DOHH2 (cell line): ENCODE results near the gene TMPRSS9.
"Not testable (repeated sequence)": the region's sequence is repeated elsewhere in the genome, so short reads cannot be mapped to it uniquely, and the experiment has no call there.

Experiments
- H3F3A ChIP-seq: fragments of 200-600 bp; sonication (generic), shearing (Covaris generic); 2 replicates; pipeline ENCODE4 v1.6.0; 2016; ENCODE audit warnings: antibody characterized with exemption, mild to moderate bottlenecking; ENCODE audit not compliant: control insufficient read depth, insufficient read depth
- H3K27ac ChIP-seq: fragments of 200-600 bp; sonication (generic); 2 replicates; pipeline ENCODE4 v1.5.1; 2014; ENCODE audit warnings: low read depth, mild to moderate bottlenecking, low read length, moderate library complexity
- H3K27me3 ChIP-seq: fragments of 200-600 bp; sonication (generic); 2 replicates; pipeline ENCODE4 v1.6.1; 2014; ENCODE audit warnings: mild to moderate bottlenecking, low read length, mixed read lengths; ENCODE audit not compliant: control insufficient read depth
- H3K36me3 ChIP-seq: fragments of 200-600 bp; sonication (generic); 2 replicates; pipeline ENCODE4 v1.6.1; 2014; ENCODE audit warnings: mild to moderate bottlenecking, low read length, moderate library complexity, mixed read lengths; ENCODE audit not compliant: control insufficient read depth
- H3K4me1 ChIP-seq: fragments of 200-600 bp; sonication (generic); 2 replicates; pipeline ENCODE4 v1.6.1; 2014; ENCODE audit warnings: mild to moderate bottlenecking, low read length, mixed read lengths; ENCODE audit not compliant: control insufficient read depth
- H3K4me2 ChIP-seq: fragments of 200-600 bp; sonication (generic); 2 replicates; pipeline ENCODE4 v1.6.0; 2014; ENCODE audit warnings: mild to moderate bottlenecking, low read length, moderate library complexity
- H3K4me3 ChIP-seq: fragments of 200-600 bp; sonication (generic); 2 replicates; pipeline ENCODE4 v1.5.1; 2014; ENCODE audit warnings: mild to moderate bottlenecking, low read length, mixed read lengths
- H3K79me2 ChIP-seq: fragments of 200-600 bp; sonication (generic); 2 replicates; pipeline ENCODE4 v1.6.1; 2014; ENCODE audit warnings: mild to moderate bottlenecking, low read length, mixed read lengths; ENCODE audit not compliant: control insufficient read depth
- H3K9me2 ChIP-seq: fragments of 200-600 bp; sonication (generic); replicated peaks from 2 replicates; pipeline ENCODE4 v1.6.1; 2014; ENCODE audit warnings: mild to moderate bottlenecking, low read length, mixed read lengths; ENCODE audit not compliant: control insufficient read depth
- H3K9me3 ChIP-seq: fragments of 200-600 bp; sonication (generic); 2 replicates; pipeline ENCODE4 v1.6.1; 2014; ENCODE audit warnings: antibody characterized with exemption, low read length, mixed read lengths; ENCODE audit not compliant: control insufficient read depth, insufficient read depth
- H4K20me1 ChIP-seq: fragments of 200-600 bp; sonication (generic); 2 replicates; pipeline ENCODE4 v1.6.0; 2014; ENCODE audit warnings: low read depth, mild to moderate bottlenecking, antibody characterized with exemption, low read length, moderate library complexity; ENCODE audit not compliant: control insufficient read depth, insufficient read depth
- EZH2phosphoT487 ChIP-seq: fragments of 200-600 bp; sonication (generic); IDR thresholded peaks from 2 replicates; pipeline ENCODE4 v1.6.1; 2017; ENCODE audit warnings: borderline replicate concordance, mild to moderate bottlenecking, antibody characterized with exemption, low read length, moderate library complexity, mixed read lengths
- TF ChIP-seq, protein P1 (sequence below): fragments of 200-600 bp; sonication (generic); IDR thresholded peaks from one replicate; pipeline ENCODE4 v1.5.1; 2014; ENCODE audit warnings: antibody characterized with exemption, mild to moderate bottlenecking, low read depth, low read length; ENCODE audit not compliant: poor library complexity, severe bottlenecking

TMPRSS9 gene

DNA sequence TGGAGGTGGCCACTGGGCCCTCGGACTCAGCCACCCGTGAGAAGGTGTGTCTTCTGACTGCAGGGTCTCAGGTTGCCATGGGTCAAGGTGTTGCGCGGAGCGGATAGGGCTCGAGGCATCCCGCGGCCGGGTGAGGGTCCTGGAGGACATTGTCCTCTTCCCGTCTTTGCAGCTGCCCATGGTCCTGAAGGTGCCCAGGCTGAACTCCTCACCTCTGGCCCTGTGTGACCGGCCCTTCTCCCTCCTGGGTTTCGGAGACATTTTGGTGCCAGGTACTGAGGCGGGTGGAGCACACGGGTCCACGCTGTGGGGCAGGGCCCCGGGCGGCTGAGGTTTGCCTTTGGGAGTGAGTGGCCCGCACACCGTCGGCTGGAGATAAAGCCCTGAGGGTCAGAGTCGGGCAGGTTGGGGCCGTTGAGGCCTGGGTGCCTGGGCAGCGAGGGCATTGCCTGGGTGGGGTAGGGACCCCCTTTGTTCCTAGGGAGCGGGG, 15.6 kb upstream of the TMPRSS9 start:
- no peak for TF ChIP-seq EZH2phosphoT487
- TF ChIP-seq, protein P1, sequence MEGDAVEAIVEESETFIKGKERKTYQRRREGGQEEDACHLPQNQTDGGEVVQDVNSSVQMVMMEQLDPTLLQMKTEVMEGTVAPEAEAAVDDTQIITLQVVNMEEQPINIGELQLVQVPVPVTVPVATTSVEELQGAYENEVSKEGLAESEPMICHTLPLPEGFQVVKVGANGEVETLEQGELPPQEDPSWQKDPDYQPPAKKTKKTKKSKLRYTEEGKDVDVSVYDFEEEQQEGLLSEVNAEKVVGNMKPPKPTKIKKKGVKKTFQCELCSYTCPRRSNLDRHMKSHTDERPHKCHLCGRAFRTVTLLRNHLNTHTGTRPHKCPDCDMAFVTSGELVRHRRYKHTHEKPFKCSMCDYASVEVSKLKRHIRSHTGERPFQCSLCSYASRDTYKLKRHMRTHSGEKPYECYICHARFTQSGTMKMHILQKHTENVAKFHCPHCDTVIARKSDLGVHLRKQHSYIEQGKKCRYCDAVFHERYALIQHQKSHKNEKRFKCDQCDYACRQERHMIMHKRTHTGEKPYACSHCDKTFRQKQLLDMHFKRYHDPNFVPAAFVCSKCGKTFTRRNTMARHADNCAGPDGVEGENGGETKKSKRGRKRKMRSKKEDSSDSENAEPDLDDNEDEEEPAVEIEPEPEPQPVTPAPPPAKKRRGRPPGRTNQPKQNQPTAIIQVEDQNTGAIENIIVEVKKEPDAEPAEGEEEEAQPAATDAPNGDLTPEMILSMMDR: no peak
- Histone ChIP-seq H3K9me3 (no peaks in the 10 kb centered on the region), H3K9me2 (no peaks in the 10 kb centered on the region), H3K79me2 (no peaks in the 10 kb centered on the region; the same call in 1 of the 2 replicates), H3K4me1 (no peaks in the 10 kb centered on the region), H3K4me2 (no peak overlapping the region), H3K27ac (no peak overlapping the region), H3K36me3 (peaks cover 31% of the 10 kb centered on the region), H4K20me1 (peaks cover 3% of the 10 kb centered on the region; the same call in 1 of the 2 replicates), H3K4me3 (no peak overlapping the region), H3F3A (no peaks in the 10 kb centered on the region), H3K27me3 (no peaks in the 10 kb centered on the region)

DNA sequence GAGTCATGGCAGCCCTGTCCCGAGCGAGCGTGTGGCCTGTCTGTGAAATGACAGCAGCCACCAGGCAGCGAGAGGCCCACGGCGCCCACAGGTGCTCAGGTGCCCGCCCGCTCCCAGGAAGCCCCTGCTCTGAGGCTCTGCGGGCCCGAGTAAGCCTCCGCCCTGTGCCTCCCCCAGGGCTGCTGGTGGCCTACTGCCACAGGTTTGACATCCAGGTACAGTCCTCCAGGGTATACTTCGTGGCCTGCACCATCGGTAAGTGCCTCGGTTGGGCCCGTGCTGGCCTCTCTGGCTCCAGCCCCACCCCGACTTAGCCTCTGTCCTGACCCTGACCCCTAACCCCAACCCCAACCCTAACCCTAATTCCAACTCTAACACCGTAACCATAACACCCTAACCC, 15.0 kb upstream of the TMPRSS9 start:
- H3K4me1 ChIP-seq: no peaks in the 10 kb centered on the region
- H3K4me2 ChIP-seq: no peak overlapping the region
- no peak overlapping the region for H3K4me3 ChIP-seq
- H3K79me2 ChIP-seq: no peaks in the 10 kb centered on the region
- H4K20me1 ChIP-seq: 0 out of 2 replicates have a peak, but pooled peaks cover under 1% of the 10 kb centered on the region
- no peaks in the 10 kb centered on the region for H3K9me2 ChIP-seq
- H3F3A ChIP-seq: no peaks in the 10 kb centered on the region
- H3K36me3 ChIP-seq: peaks cover 25% of the 10 kb centered on the region
- H3K27me3 ChIP-seq: no peaks in the 10 kb centered on the region
- no peak for TF ChIP-seq EZH2phosphoT487
- TF ChIP-seq, protein P1: no peak
- H3K9me3 ChIP-seq: no peaks in the 10 kb centered on the region
- H3K27ac ChIP-seq: no peak overlapping the region

DNA sequence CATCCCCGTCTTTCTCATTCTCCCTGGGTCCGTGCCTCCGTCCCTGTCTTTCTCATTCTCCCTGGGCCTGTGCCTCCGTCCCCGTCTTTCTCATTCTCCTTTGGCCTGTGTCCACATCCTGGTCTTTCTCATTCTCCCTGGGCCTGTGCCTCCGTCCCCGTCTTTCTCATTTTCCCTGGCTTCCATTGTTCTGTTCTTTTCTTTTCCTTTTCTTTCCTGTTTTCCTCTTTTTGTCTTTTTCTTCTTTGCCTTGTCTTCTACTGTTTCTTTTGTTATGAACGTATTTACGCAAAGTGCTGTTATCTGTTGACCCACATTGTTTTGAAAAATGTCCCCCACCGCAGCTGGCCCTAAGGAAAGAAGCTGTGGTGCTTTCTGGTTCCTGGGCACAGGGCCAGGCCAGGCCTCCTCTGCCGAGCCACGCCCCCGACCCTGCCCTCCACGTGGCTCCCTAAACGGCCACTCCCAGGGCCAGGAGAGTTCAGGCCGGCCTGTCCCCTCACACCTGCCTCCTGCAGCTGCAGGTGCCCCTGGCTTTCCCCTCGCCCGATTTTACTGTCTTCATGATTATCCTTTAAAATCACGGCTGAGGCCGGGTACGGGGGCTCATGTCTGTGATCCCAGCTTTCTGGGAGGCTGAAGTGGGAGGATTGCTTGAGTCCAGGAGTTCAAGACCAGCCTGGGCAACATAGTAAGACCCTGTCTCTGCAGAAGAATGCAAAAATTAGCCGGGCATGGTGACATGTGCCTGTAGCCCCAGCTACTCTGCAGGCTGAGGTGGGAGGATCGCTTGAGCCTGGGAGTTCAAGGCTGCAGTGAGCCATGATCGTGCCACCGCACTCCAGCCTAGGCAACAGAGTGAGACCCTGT, 14.0 kb upstream of the TMPRSS9 start:
- TF ChIP-seq, protein P1: no peak
- TF ChIP-seq EZH2phosphoT487: no peak
- no peaks in the 10 kb centered on the region for H3K79me2 ChIP-seq
- H3K36me3 ChIP-seq: peaks cover 17% of the 10 kb centered on the region
- no peaks in the 10 kb centered on the region for H3K9me3 ChIP-seq
- H4K20me1 ChIP-seq: no peaks in the 10 kb centered on the region
- H3F3A ChIP-seq: no peaks in the 10 kb centered on the region
- no peaks in the 10 kb centered on the region for H3K27me3 ChIP-seq
- H3K9me2 ChIP-seq: no peaks in the 10 kb centered on the region
- no peak overlapping the region for H3K4me3 ChIP-seq
- H3K4me1 ChIP-seq: no peaks in the 10 kb centered on the region
- H3K4me2 ChIP-seq: no peak overlapping the region
- no peak overlapping the region for H3K27ac ChIP-seq

DNA sequence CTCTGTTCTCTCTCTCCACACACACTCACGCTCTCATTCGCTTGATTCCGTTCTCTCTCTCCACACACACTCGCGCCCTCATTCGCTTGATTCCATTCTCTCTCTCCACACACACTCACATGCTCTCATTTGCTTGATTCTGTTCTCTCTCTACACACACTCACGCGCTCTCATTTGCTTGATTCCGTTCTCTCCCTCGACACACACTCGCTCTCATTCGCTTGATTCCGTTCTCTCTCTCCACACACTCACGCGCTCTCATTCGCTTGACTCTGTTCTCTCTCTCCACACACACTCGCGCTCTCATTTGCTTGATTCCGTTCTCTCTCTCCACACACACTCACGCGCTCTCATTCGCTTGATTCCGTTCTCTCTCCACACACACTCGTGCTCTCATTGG, 10.2 kb upstream of the TMPRSS9 start:
- not testable (repeated sequence) for H3K27me3 ChIP-seq, H3F3A ChIP-seq, H3K4me2 ChIP-seq, H3K4me1 ChIP-seq, H3K9me3 ChIP-seq, H3K4me3 ChIP-seq, H3K27ac ChIP-seq, H3K79me2 ChIP-seq, H4K20me1 ChIP-seq, H3K9me2 ChIP-seq
- peaks cover 16% of the 10 kb centered on the region; the same call in 1 of the 2 replicates for H3K36me3 ChIP-seq
